HepG2 (cell line): Measurements from ENCODE around the gene FANK1. TPM values are rescaled to one million over a fixed set of nuclear protein-coding genes. Genes with fewer than 3 reads are reported as not detected.
"Not testable (repeated sequence)": the region's sequence is repeated elsewhere in the genome, so short reads cannot be mapped to it uniquely, and the experiment has no call there.

ENCODE experiments used
- CHD2 ChIP-seq: IDR thresholded peaks from 2 replicates; pipeline ENCODE4 v1.6.1; 2011; ENCODE audit warnings: low read depth, low read length, improper control_type of control experiment
- HES4 ChIP-seq: sonication (generic); formaldehyde crosslinking; IDR thresholded peaks from 2 replicates; pipeline ENCODE4 v1.9.0; 2021; ENCODE audit warnings: mild to moderate bottlenecking, missing genetic modification reagents, borderline replicate concordance
- HNRNPLL ChIP-seq: fragments of 200-400 bp; formaldehyde crosslinking; IDR thresholded peaks from 2 replicates; pipeline ENCODE4 v1.6.1; 2017; ENCODE audit warnings: mild to moderate bottlenecking, low read depth, low read length; ENCODE audit not compliant: poor library complexity, severe bottlenecking
- LCORL ChIP-seq, 2 experiments: fragments of 450-650 bp in 1 of 2; sonication (generic) in 1 of 2; formaldehyde crosslinking in 1 of 2; IDR thresholded peaks; 2 replicates each; pipeline versions ENCODE4 v1.5.0 to v1.6.1; 2017 to 2020; ENCODE audit warnings: antibody characterized with exemption in 1 of 2, missing genetic modification reagents in 1 of 2
- TGIF2 ChIP-seq: IDR thresholded peaks from 2 replicates; pipeline ENCODE4 v1.6.1; 2016; ENCODE audit warnings: control low read depth, missing compliant biosample characterization
- ZNF234 ChIP-seq: sonication (generic); formaldehyde crosslinking; conservative IDR thresholded peaks from 2 replicates; pipeline ENCODE4 v1.5.1; 2020; ENCODE audit warnings: mild to moderate bottlenecking, missing genetic modification reagents
- ZNF263 ChIP-seq: sonication (generic); formaldehyde crosslinking; IDR thresholded peaks from 2 replicates; pipeline ENCODE4 v1.4.0; 2020; ENCODE audit warnings: missing genetic modification reagents
- ZNF441 ChIP-seq: sonication (generic); formaldehyde crosslinking; IDR thresholded peaks from 2 replicates; pipeline ENCODE4 v1.7.0; 2021; ENCODE audit warnings: missing genetic modification reagents, borderline replicate concordance
- ZNF749 ChIP-seq: sonication (generic); formaldehyde crosslinking; IDR thresholded peaks from 2 replicates; pipeline ENCODE4 v1.8.0; 2022; ENCODE audit warnings: mild to moderate bottlenecking, missing genetic modification reagents, moderate library complexity, borderline replicate concordance
- ZNF790 ChIP-seq: sonication (generic); formaldehyde crosslinking; IDR thresholded peaks from 2 replicates; pipeline ENCODE4 v1.8.0; 2022; ENCODE audit warnings: missing genetic modification reagents, mild to moderate bottlenecking, borderline replicate concordance
- polyA plus RNA-seq, 8 experiments: library from polyadenylated mRNA; depleted of rRNA in 3 of 8; stranded (reverse) in 7 of 8; unstranded in 1 of 8; fragments of >200 nt; fragmentation: Illumina TruSeq in 4 of 8; extraction: Trizol in 4 of 8; gene quantifications; 2 replicates each; pipeline versions ENCODE4 v1.2.1 to v1.2.3, GENCODE V29; 2011 to 2016; ENCODE audit warnings: low read depth in 4 of 8, missing spikeins in 1 of 8, mixed read lengths in 1 of 8; ENCODE audit not compliant: insufficient read depth in 1 of 8
- total RNA-seq, 5 experiments: library from RNA; depleted of rRNA; stranded (reverse); fragments of >200 nt; fragmentation: Illumina TruSeq; extraction: Trizol; gene quantifications; 2 replicates each; pipeline ENCODE4 v1.2.3, GENCODE V29; 2016; ENCODE audit warnings: low read depth in 1 of 5
- TF ChIP-seq, protein P1 (sequence below): IDR thresholded peaks from 2 replicates; pipeline ENCODE4 v1.4.0; 2020; ENCODE audit warnings: mild to moderate bottlenecking, missing genetic modification reagents
- TF ChIP-seq, protein P2 (sequence below): sonication (generic); formaldehyde crosslinking; IDR thresholded peaks from 2 replicates; pipeline ENCODE4 v1.8.0; 2023; ENCODE audit warnings: mild to moderate bottlenecking, missing genetic modification reagents
- TF ChIP-seq, protein P3 (sequence below): sonication (generic); formaldehyde crosslinking; IDR thresholded peaks from 2 replicates; pipeline ENCODE4 v1.4.0; 2020; ENCODE audit warnings: missing genetic modification reagents, borderline replicate concordance
- TF ChIP-seq, protein P4 (sequence below): sonication (generic); formaldehyde crosslinking; IDR thresholded peaks from 2 replicates; pipeline ENCODE4 v1.4.0; 2020; ENCODE audit warnings: missing genetic modification reagents
- TF ChIP-seq, protein P5 (sequence below): sonication (generic); formaldehyde crosslinking; IDR thresholded peaks from 2 replicates; pipeline ENCODE4 v1.4.0; 2020; ENCODE audit warnings: missing genetic modification reagents

The FANK1 gene
- total and polyA plus RNA-seq, 2 of the 13 experiments (the other 11 are each of a cell fraction or from before 2014, with no cell fraction given): 0.22 TPM; not detected in 1

DNA sequence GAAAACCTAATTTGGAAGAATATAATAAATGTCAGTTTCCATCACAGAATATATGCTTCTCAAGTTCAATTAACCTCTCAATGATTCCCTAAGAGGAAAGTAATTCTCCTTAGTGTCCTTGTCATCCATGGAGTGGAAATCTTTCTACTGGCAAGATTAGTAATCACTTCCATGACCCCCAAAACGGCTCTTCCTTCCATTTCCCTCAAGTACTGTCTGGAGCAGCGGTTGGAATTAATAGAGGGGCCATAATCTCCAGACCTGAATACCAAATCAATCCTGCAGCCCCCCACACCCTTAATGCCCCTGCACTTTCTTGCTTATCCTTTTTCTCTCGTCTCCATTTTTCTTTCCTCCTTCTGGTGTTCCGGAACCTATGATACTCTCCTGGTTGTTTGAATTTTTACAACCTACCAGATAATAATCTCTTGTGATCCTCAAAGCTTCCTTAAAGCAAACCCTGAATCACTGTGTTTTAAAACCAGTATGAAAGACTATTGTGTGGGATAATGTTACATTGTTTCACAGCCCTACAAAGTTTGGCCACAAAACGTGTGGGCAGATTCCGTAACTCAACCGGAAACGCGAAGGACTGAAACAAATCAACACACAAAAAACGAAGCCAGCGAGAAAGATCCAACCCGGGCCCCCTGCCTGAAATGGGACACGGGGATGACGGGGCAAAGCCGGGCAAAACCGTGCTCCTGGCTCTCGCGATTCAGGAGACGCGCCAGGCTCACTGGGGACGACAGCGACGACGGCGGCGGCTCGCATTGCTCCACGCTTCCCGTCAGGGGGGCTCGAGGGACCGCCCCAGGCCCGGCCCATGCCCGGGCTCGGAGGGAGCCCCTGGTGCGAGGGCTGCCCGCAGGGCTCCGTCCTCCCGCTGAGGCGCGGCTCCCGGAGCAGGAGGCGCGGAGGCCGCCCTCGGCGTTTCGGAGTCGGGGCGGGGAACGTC, 955 bp upstream of the FANK1 start (continued):
- TF ChIP-seq, protein P1, sequence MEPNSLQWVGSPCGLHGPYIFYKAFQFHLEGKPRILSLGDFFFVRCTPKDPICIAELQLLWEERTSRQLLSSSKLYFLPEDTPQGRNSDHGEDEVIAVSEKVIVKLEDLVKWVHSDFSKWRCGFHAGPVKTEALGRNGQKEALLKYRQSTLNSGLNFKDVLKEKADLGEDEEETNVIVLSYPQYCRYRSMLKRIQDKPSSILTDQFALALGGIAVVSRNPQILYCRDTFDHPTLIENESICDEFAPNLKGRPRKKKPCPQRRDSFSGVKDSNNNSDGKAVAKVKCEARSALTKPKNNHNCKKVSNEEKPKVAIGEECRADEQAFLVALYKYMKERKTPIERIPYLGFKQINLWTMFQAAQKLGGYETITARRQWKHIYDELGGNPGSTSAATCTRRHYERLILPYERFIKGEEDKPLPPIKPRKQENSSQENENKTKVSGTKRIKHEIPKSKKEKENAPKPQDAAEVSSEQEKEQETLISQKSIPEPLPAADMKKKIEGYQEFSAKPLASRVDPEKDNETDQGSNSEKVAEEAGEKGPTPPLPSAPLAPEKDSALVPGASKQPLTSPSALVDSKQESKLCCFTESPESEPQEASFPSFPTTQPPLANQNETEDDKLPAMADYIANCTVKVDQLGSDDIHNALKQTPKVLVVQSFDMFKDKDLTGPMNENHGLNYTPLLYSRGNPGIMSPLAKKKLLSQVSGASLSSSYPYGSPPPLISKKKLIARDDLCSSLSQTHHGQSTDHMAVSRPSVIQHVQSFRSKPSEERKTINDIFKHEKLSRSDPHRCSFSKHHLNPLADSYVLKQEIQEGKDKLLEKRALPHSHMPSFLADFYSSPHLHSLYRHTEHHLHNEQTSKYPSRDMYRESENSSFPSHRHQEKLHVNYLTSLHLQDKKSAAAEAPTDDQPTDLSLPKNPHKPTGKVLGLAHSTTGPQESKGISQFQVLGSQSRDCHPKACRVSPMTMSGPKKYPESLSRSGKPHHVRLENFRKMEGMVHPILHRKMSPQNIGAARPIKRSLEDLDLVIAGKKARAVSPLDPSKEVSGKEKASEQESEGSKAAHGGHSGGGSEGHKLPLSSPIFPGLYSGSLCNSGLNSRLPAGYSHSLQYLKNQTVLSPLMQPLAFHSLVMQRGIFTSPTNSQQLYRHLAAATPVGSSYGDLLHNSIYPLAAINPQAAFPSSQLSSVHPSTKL (CRISPR knock-in tag): 0 out of 2 replicates have a peak, but pooled peaks have one; percentile 16
- TF ChIP-seq, protein P2, sequence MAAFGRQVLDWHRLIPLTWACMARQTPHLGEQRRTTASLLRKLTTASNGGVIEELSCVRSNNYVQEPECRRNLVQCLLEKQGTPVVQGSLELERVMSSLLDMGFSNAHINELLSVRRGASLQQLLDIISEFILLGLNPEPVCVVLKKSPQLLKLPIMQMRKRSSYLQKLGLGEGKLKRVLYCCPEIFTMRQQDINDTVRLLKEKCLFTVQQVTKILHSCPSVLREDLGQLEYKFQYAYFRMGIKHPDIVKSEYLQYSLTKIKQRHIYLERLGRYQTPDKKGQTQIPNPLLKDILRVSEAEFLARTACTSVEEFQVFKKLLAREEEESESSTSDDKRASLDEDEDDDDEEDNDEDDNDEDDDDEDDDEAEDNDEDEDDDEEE (CRISPR knock-in tag): peak; percentile 51; the same call in 1 of the 2 replicates
- peak; percentile 45; the same call in 1 of the 2 replicates for TF ChIP-seq TGIF2 (CRISPR knock-in tag)
- TF ChIP-seq LCORL (IDR thresholded peaks at IDR 0.05): not testable (repeated sequence)
- peak; percentile 28; the same call in 1 of the 2 replicates for TF ChIP-seq LCORL (CRISPR knock-in tag; IDR thresholded peaks at IDR 0.05)
- TF ChIP-seq, protein P3, sequence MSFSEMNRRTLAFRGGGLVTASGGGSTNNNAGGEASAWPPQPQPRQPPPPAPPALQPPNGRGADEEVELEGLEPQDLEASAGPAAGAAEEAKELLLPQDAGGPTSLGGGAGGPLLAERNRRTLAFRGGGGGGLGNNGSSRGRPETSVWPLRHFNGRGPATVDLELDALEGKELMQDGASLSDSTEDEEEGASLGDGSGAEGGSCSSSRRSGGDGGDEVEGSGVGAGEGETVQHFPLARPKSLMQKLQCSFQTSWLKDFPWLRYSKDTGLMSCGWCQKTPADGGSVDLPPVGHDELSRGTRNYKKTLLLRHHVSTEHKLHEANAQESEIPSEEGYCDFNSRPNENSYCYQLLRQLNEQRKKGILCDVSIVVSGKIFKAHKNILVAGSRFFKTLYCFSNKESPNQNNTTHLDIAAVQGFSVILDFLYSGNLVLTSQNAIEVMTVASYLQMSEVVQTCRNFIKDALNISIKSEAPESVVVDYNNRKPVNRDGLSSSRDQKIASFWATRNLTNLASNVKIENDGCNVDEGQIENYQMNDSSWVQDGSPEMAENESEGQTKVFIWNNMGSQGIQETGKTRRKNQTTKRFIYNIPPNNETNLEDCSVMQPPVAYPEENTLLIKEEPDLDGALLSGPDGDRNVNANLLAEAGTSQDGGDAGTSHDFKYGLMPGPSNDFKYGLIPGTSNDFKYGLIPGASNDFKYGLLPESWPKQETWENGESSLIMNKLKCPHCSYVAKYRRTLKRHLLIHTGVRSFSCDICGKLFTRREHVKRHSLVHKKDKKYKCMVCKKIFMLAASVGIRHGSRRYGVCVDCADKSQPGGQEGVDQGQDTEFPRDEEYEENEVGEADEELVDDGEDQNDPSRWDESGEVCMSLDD (CRISPR knock-in tag): 0 out of 2 replicates have a peak, but pooled peaks have one; percentile 36
- TF ChIP-seq, protein P4, sequence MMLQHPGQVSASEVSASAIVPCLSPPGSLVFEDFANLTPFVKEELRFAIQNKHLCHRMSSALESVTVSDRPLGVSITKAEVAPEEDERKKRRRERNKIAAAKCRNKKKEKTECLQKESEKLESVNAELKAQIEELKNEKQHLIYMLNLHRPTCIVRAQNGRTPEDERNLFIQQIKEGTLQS (CRISPR knock-in tag): peak; percentile 22; the same call in 1 of the 2 replicates
- TF ChIP-seq CHD2: peak; percentile 89
- TF ChIP-seq, protein P5, sequence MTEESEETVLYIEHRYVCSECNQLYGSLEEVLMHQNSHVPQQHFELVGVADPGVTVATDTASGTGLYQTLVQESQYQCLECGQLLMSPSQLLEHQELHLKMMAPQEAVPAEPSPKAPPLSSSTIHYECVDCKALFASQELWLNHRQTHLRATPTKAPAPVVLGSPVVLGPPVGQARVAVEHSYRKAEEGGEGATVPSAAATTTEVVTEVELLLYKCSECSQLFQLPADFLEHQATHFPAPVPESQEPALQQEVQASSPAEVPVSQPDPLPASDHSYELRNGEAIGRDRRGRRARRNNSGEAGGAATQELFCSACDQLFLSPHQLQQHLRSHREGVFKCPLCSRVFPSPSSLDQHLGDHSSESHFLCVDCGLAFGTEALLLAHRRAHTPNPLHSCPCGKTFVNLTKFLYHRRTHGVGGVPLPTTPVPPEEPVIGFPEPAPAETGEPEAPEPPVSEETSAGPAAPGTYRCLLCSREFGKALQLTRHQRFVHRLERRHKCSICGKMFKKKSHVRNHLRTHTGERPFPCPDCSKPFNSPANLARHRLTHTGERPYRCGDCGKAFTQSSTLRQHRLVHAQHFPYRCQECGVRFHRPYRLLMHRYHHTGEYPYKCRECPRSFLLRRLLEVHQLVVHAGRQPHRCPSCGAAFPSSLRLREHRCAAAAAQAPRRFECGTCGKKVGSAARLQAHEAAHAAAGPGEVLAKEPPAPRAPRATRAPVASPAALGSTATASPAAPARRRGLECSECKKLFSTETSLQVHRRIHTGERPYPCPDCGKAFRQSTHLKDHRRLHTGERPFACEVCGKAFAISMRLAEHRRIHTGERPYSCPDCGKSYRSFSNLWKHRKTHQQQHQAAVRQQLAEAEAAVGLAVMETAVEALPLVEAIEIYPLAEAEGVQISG: peak; percentile 0; the same call in 1 of the 2 replicates
- peak; percentile 88 for TF ChIP-seq ZNF263 (CRISPR knock-in tag)
- TF ChIP-seq ZNF749 (CRISPR knock-in tag): peak; percentile 49; the same call in 1 of the 2 replicates
- 0 out of 2 replicates have a peak, but pooled peaks have one; percentile 13 for TF ChIP-seq ZNF234 (CRISPR knock-in tag)
- TF ChIP-seq HES4: 0 out of 2 replicates have a peak, but pooled peaks have one; percentile 27
- peak; percentile 29 for TF ChIP-seq HNRNPLL
- TF ChIP-seq ZNF790 (CRISPR knock-in tag): 0 out of 2 replicates have a peak, but pooled peaks have one; percentile 60
- TF ChIP-seq ZNF441 (CRISPR knock-in tag): peak; percentile 29; the same call in 1 of the 2 replicates
